KBM-7 (cell line): Measurements from ENCODE around the gene PAXX.

Source experiments
- DNase-seq: peaks from one replicate; pipeline ENCODE4 v3.0.0-alpha.2; 2015
- in situ Hi-C: fragments of 300-500 bp; cut with MboI; formaldehyde crosslinking; loops from 2 replicates; pipeline ENCODE4 v1.14.3; 2020; ENCODE audit warnings: low sequenced_read_pairs, low pct_unique_long_range_greater_than_20kb, mixed read lengths

Gene PAXX

GRCh38 chr9:136963751-136964150, 28.5 kb upstream of the PAXX start:
- in situ Hi-C loops, result no loop called here
- DNase-seq, result no peak

- no peak for DNase-seq
- in situ Hi-C loops, result no loop called here
Observed at GRCh38 chr9:136964171-136964689, 28.0 kb upstream of the PAXX start.

GRCh38 chr9:136964833-136965422, 27.3 kb upstream of the PAXX start:
- in situ Hi-C loops, result no loop called here

GRCh38 chr9:136965771-136966484, 26.3 kb upstream of the PAXX start:
- no peak for DNase-seq
- in situ Hi-C loops, result no loop called here

More at GRCh38 chr9:136964833-136965422, 27.3 kb upstream of the PAXX start:
- no peak for DNase-seq

- in situ Hi-C loops, result no loop called here
Observed at GRCh38 chr9:136968333-136969127, 23.7 kb upstream of the PAXX start.

GRCh38 chr9:136969150-136969549, 23.1 kb upstream of the PAXX start:
- in situ Hi-C loops, result no loop called here

More at GRCh38 chr9:136968333-136969127, 23.7 kb upstream of the PAXX start:
- DNase-seq, result no peak

GRCh38 chr9:136969774-136970173, 22.4 kb upstream of the PAXX start:
- in situ Hi-C loops, result no loop called here
- DNase-seq, result no peak

More at GRCh38 chr9:136969150-136969549, 23.1 kb upstream of the PAXX start:
- no peak for DNase-seq

- no peak for DNase-seq
- in situ Hi-C loops, result no loop called here
Observed at GRCh38 chr9:136970361-136970760, 21.9 kb upstream of the PAXX start.

GRCh38 chr9:136971746-136972145, 20.5 kb upstream of the PAXX start:
- in situ Hi-C loops, result no loop called here
- no peak for DNase-seq

GRCh38 chr9:136972335-136972734, 19.9 kb upstream of the PAXX start:
- in situ Hi-C loops, result no loop called here
- DNase-seq, result no peak

- in situ Hi-C loops, result no loop called here
- DNase-seq, result no peak
Observed at GRCh38 chr9:136972743-136973142, 19.5 kb upstream of the PAXX start.

- in situ Hi-C loops, result no loop called here
- DNase-seq, result no peak
Observed at GRCh38 chr9:136973618-136974617, 18.3 kb upstream of the PAXX start.

GRCh38 chr9:136974817-136975535, 17.2 kb upstream of the PAXX start:
- in situ Hi-C loops, result no loop called here
- no peak for DNase-seq

GRCh38 chr9:136975644-136976043, 16.6 kb upstream of the PAXX start:
- peak; percentile 64 for DNase-seq
- in situ Hi-C loops, result no loop called here

- in situ Hi-C loops, result no loop called here
- no peak for DNase-seq
Observed at GRCh38 chr9:136977223-136977622, 15.0 kb upstream of the PAXX start, which contains the start of gene PTGDS. Gene PTGDS, plus strand, starts transcription at chr9:136977504. Its CDS starts 75 bp downstream, at chr9:136977579.

GRCh38 chr9:136977649-136978072, 14.6 kb upstream of the PAXX start:
- DNase-seq, result no peak
- in situ Hi-C loops, result no loop called here

- in situ Hi-C loops, result no loop called here
- no peak for DNase-seq
Observed at GRCh38 chr9:136978073-136978864, 14.0 kb upstream of the PAXX start.
